Measurements from ENCODE around the gene KXD1. TPM values are rescaled to one million over a fixed set of nuclear protein-coding genes. Genes with fewer than 3 reads are reported as not detected.
"Not testable (repeated sequence)": the region's sequence is repeated elsewhere in the genome, so short reads cannot be mapped to it uniquely, and the experiment has no call there.

KXD1 gene
- total and polyA plus RNA-seq, 2 experiments from 2014 or later, result 110 to 129 TPM

GRCh38 chr19:18599485-18599884 lies 41.8 kb downstream of the KXD1 start:
- H3K9me2 ChIP-seq (ENCODE audit: insufficient read depth), result no peaks in the 10 kb centered on the region
- no peak for DNase-seq
- WGBS, 2 experiments (ENCODE audit: low coverage in 1 of 2, low lambda C conversion rate in 2 of 2, missing lambda C conversion rate in 2 of 2), result 87 to 90% methylated on average over 20 of the region's 20 CpGs
- H2AFZ ChIP-seq, result no peak overlapping the region
- in situ Hi-C loops (cut with MboI), result loop anchor here (25.0 kb wide), 1 partner anchor 137 kb away; no protein-coding TSS in a partner anchor
- no peak overlapping the region for H3K4me2 ChIP-seq (ENCODE audit: unreplicated experiment)
- H3K79me2 ChIP-seq (ENCODE audit: insufficient read depth), result no peaks in the 10 kb centered on the region
- H3K27me3 ChIP-seq (replicated peaks; ENCODE audit: insufficient read depth), result 0 out of 2 replicates have a peak, but pooled peaks cover 2% of the 10 kb centered on the region
- H4K20me1 ChIP-seq (ENCODE audit: insufficient read depth), result no peaks in the 10 kb centered on the region
- H3K4me3 ChIP-seq, result no peak overlapping the region
- TF ChIP-seq EZH2 (IDR thresholded peaks at IDR 0.05; ENCODE audit: insufficient read depth, poor library complexity, severe bottlenecking) (no peak), EZH2phosphoT487 (IDR thresholded peaks at IDR 0.05; ENCODE audit: insufficient read depth, low read depth) (no peak)
- no peaks in the 10 kb centered on the region for H3K4me1 ChIP-seq (ENCODE audit: insufficient read depth)
- no peak overlapping the region for H3K9ac ChIP-seq
- H3K36me3 ChIP-seq (ENCODE audit: low read depth), result no peaks in the 10 kb centered on the region
- H3K27ac ChIP-seq, result no peak overlapping the region
- H3K9me3 ChIP-seq (ENCODE audit: low read depth), result no peaks in the 10 kb centered on the region
- no peaks in the 10 kb centered on the region; the same call in 1 of the 2 replicates for H3F3A ChIP-seq (ENCODE audit: insufficient read depth)

DNA sequence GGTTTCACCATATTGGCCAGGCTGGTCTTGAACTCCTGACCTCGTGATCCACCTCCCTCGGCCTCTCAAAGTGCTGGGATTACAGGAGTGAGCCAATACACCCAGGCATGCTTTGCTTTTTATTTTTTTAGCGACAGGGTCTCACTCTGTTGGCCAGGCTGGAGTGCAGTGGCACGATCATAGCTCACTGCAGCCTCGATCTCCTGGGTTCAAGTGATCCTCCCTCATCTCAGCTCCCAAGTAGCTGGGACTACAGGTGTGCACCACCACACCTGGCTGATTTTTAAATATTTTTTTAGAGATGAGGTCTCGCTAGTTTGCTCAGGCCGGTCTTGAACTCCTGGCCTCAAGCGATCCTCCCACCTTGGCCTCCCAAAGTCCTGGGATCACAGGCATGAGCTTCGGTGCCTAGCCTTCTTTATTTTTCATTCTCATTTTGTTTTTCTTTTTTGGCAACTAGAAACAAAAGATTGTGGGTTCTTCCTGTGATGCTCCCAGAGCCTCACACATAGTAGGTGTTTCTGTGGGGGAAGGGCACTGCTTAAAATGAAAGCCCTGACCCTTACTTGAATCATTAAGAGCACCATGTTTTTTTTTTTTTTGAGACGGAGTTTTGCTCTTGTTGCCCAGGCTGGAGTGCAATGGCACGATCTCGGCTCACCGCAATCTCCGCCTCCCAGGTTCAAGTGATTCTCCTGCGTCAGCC lies 43.2 kb downstream of the KXD1 start:
- H3K27me3 ChIP-seq (replicated peaks; ENCODE audit: insufficient read depth), result peaks cover 12% of the 10 kb centered on the region; the same call in 1 of the 2 replicates
- H4K20me1 ChIP-seq (ENCODE audit: insufficient read depth), result not testable (repeated sequence)
- in situ Hi-C loops (cut with MboI), result loop anchor here (10.0 kb wide), 1 partner anchor 244 kb away; no protein-coding TSS in a partner anchor

DNA sequence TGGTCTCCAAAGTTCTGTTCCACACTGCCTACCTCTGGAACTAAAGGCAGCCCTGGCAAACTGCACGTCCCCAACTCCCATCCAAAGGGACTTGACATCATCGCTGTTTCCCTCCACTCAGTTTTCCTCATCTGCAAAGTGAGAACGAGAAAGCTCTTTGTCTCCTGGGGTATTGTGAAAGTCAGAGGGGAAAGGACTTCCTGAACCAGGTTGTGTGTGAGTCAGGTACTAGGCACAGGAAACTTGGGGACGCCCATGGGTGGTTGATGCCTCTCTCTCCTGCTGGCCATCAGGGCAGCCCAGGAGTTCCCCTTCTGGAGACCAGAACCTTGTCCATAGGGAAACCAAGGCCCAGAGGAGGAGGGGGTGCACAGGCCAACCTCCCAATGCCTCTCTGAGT lies 44.2 kb downstream of the KXD1 start:
- H2AFZ ChIP-seq, result no peak overlapping the region
- H3K9me3 ChIP-seq (ENCODE audit: low read depth), result no peaks in the 10 kb centered on the region
- peaks cover 17% of the 10 kb centered on the region; the same call in 1 of the 2 replicates for H3K27me3 ChIP-seq (replicated peaks; ENCODE audit: insufficient read depth)
- no peak overlapping the region for H3K27ac ChIP-seq
- DNase-seq, result no peak
- 84 to 93% methylated on average over 4 of the region's 4 CpGs for WGBS, 2 experiments (ENCODE audit: low coverage in 1 of 2, low lambda C conversion rate in 2 of 2, missing lambda C conversion rate in 2 of 2)
- H3K4me1 ChIP-seq (ENCODE audit: insufficient read depth), result no peaks in the 10 kb centered on the region
- in situ Hi-C loops (cut with MboI), result loop anchor here (10.0 kb wide), 1 partner anchor 243 kb away; no protein-coding TSS in a partner anchor
- H3K4me2 ChIP-seq (ENCODE audit: unreplicated experiment), result no peak overlapping the region
- H3K4me3 ChIP-seq, result no peak overlapping the region
- TF ChIP-seq EZH2phosphoT487 (IDR thresholded peaks at IDR 0.05; ENCODE audit: insufficient read depth, low read depth) (no peak), EZH2 (IDR thresholded peaks at IDR 0.05; ENCODE audit: insufficient read depth, poor library complexity, severe bottlenecking) (no peak)
- H3K36me3 ChIP-seq (ENCODE audit: low read depth), result no peaks in the 10 kb centered on the region
- no peaks in the 10 kb centered on the region for H3K79me2 ChIP-seq (ENCODE audit: insufficient read depth)
- H3K9ac ChIP-seq, result no peak overlapping the region
- no peaks in the 10 kb centered on the region for H4K20me1 ChIP-seq (ENCODE audit: insufficient read depth)
- no peaks in the 10 kb centered on the region for H3K9me2 ChIP-seq (ENCODE audit: insufficient read depth)
- no peaks in the 10 kb centered on the region; the same call in 1 of the 2 replicates for H3F3A ChIP-seq (ENCODE audit: insufficient read depth)

More for the DNA sequence above, 43.2 kb downstream of the KXD1 start:
- 87 to 89% methylated on average over 15 of the region's 15 CpGs for WGBS, 2 experiments (ENCODE audit: low coverage in 1 of 2, low lambda C conversion rate in 2 of 2, missing lambda C conversion rate in 2 of 2)
- not testable (repeated sequence) for H3K4me2 ChIP-seq (ENCODE audit: unreplicated experiment); H3K4me1 ChIP-seq (ENCODE audit: insufficient read depth); H3K27ac ChIP-seq; H3K36me3 ChIP-seq (ENCODE audit: low read depth); H3K4me3 ChIP-seq; H3K9me2 ChIP-seq (ENCODE audit: insufficient read depth); H3K79me2 ChIP-seq (ENCODE audit: insufficient read depth); H3K9me3 ChIP-seq (ENCODE audit: low read depth); H2AFZ ChIP-seq; H3F3A ChIP-seq (ENCODE audit: insufficient read depth); H3K9ac ChIP-seq; DNase-seq

GRCh38 chr19:18603255-18603957 lies 45.7 kb downstream of the KXD1 start:
- H3K4me2 ChIP-seq (ENCODE audit: unreplicated experiment), result no peak overlapping the region
- H3K9me2 ChIP-seq (ENCODE audit: insufficient read depth), result no peaks in the 10 kb centered on the region
- H3K79me2 ChIP-seq (ENCODE audit: insufficient read depth), result no peaks in the 10 kb centered on the region
- H3K9ac ChIP-seq, result no peak overlapping the region
- H3K4me1 ChIP-seq (ENCODE audit: insufficient read depth), result no peaks in the 10 kb centered on the region
- H3K27me3 ChIP-seq (replicated peaks; ENCODE audit: insufficient read depth), result peaks cover 29% of the 10 kb centered on the region
- no peak overlapping the region for H3K27ac ChIP-seq
- TF ChIP-seq EZH2phosphoT487 (IDR thresholded peaks at IDR 0.05; ENCODE audit: insufficient read depth, low read depth) (no peak), EZH2 (IDR thresholded peaks at IDR 0.05; ENCODE audit: insufficient read depth, poor library complexity, severe bottlenecking) (no peak)
- no peak overlapping the region for H2AFZ ChIP-seq
- DNase-seq, result peak; percentile 66
- H4K20me1 ChIP-seq (ENCODE audit: insufficient read depth), result no peaks in the 10 kb centered on the region
- peaks cover 2% of the 10 kb centered on the region; the same call in 1 of the 2 replicates for H3F3A ChIP-seq (ENCODE audit: insufficient read depth)
- no peak overlapping the region for H3K4me3 ChIP-seq
- WGBS, 2 experiments (ENCODE audit: low coverage in 1 of 2, low lambda C conversion rate in 2 of 2, missing lambda C conversion rate in 2 of 2), result 8 to 9% methylated on average over 22 to 25 of the region's 32 CpGs
- H3K9me3 ChIP-seq (ENCODE audit: low read depth), result no peaks in the 10 kb centered on the region
- in situ Hi-C loops (cut with MboI), result loop anchor here (10.0 kb wide), 1 partner anchor 241 kb away; no protein-coding TSS in a partner anchor
- H3K36me3 ChIP-seq (ENCODE audit: low read depth), result no peaks in the 10 kb centered on the region
